HG03439 (cell line): Measurements from ENCODE around the gene BRDT.

Experiments
- ATAC-seq: cut with Tn5 transposase; IDR thresholded peaks from one replicate; pipeline ENCODE4 v1.9.1; 2021; ENCODE audit warnings: mild to moderate bottlenecking, moderate library complexity; ENCODE audit not compliant: unreplicated experiment

BRDT gene

GRCh38 chr1:91949356-91949699 is at the start of gene BRDT:
BRDT (plus strand) TSS chr1:91949401; CDS start chr1:91962755, 13,354 bp downstream.
- ATAC-seq = no peak

GRCh38 chr1:91900562-91900961 is 48.6 kb upstream of the BRDT start:
- no peak for ATAC-seq

GRCh38 chr1:91901231-91901630 is 48.0 kb upstream of the BRDT start:
- no peak for ATAC-seq

- no peak for ATAC-seq
These were observed 36.9 kb upstream of the BRDT start for GRCh38 chr1:91912266-91912665.

- ATAC-seq = no peak
These were observed 36.2 kb upstream of the BRDT start for GRCh38 chr1:91913018-91913417.

- ATAC-seq = no peak
These were observed 33.2 kb upstream of the BRDT start for GRCh38 chr1:91916046-91916445.

GRCh38 chr1:91916811-91917460 is 32.3 kb upstream of the BRDT start:
- ATAC-seq = no peak

GRCh38 chr1:91919962-91920361 is 29.2 kb upstream of the BRDT start:
- ATAC-seq = no peak

- no peak for ATAC-seq
These were observed 25.1 kb upstream of the BRDT start for GRCh38 chr1:91924146-91924545.

GRCh38 chr1:91925644-91926435 is 23.4 kb upstream of the BRDT start:
- no peak for ATAC-seq

GRCh38 chr1:91928026-91928425 is 21.2 kb upstream of the BRDT start:
- no peak for ATAC-seq

- ATAC-seq = no peak
These were observed 20.0 kb upstream of the BRDT start for GRCh38 chr1:91929250-91929649.

- ATAC-seq = no peak
These were observed 11.6 kb upstream of the BRDT start for GRCh38 chr1:91937613-91938012.

- ATAC-seq = no peak
These were observed 8.7 kb upstream of the BRDT start for GRCh38 chr1:91940496-91940895.

- no peak for ATAC-seq
These were observed 5.1 kb upstream of the BRDT start for GRCh38 chr1:91944087-91944486.

GRCh38 chr1:91948097-91948496 is 1.1 kb upstream of the BRDT start:
- no peak for ATAC-seq

- no peak for ATAC-seq
These were observed 473 bp upstream of the BRDT start for GRCh38 chr1:91948501-91949355.

GRCh38 chr1:91952187-91952586 is 3.0 kb downstream of the BRDT start:
- ATAC-seq = no peak

GRCh38 chr1:91958926-91959325 is 9.7 kb downstream of the BRDT start:
- ATAC-seq = no peak

- ATAC-seq = no peak
These were observed 19.1 kb downstream of the BRDT start for GRCh38 chr1:91968334-91968733.

- ATAC-seq = no peak
These were observed 30.2 kb downstream of the BRDT start for GRCh38 chr1:91979383-91979782.

GRCh38 chr1:91980663-91981062 is 31.5 kb downstream of the BRDT start:
- no peak for ATAC-seq
